Measurements from ENCODE around the gene LSM14B. TPM values are rescaled to one million over a fixed set of nuclear protein-coding genes. Genes with fewer than 3 reads are reported as not detected.

Gene LSM14B
- total RNA-seq, 1 donor from 2014 or later: 27.6 TPM

DNA sequence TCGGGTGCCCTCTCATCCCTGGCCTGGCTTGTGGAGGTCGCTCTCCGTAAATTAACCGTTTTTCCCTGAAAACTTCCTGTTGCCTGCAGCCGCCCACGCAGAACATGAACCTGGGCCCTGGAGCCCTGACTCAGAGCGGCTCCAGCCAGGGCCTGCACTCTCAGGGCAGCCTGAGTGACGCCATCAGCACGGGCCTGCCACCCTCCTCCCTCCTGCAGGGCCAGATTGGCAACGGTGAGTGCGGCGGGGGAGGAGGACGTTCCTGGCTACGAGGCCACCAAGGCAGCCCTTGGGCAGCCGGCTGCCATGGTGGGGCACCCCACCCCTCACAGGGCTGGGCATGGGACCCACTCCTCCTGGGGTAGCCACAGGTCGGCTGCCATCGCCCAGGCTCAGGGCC lies 39.1 kb downstream of the LSM14B start:
- no peaks in the 10 kb centered on the region for H3K27me3 ChIP-seq
- intact Hi-C loops (cut with DNase I): no loop called here
- DNase-seq (ENCODE audit: low spot score in 2 of 2): no peak
- TF ChIP-seq CTCF (IDR thresholded peaks at IDR 0.05): no peak
- H3K4me1 ChIP-seq: peaks cover 0 to 2% of the 10 kb centered on the region in 2 donors
- no peaks in the 10 kb centered on the region for H3K9me3 ChIP-seq
- peaks cover 59 to 76% of the 10 kb centered on the region in 2 donors for H3K36me3 ChIP-seq
- no peak overlapping the region for H3K27ac ChIP-seq
- no peak overlapping the region for H3K4me3 ChIP-seq

DNA sequence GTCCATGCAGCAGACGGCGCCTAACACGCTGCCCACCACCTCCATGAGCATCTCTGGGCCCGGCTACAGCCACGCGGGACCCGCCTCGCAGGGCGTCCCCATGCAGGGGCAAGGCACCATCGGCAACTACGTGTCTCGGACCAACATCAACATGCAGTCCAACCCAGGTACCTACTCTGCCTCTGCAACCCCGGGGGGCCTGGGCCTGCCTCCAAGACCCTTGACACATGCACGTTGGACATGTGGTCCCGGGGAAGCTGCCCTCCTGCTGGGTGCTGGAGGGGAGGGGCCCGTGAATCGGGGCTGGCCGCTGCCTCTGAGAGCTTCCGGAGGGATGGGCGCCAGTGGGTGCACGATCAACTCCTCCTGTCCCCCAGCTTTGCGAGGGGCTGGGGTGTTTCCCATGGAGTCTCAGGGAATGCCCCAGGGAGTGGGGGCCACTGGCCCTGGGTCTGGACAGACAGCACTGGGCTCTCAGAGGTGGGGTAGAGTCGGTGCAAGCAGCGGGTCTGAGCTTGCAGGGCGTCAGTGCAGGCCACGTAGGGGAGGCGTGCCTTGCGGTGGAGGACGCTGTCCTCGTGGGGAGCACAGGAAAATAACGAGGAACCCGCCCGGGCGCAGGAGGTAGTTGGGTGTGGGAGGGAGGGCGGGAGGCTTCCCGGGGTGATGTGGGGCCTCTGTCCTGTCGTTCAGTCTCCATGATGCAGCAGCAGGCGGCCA lies 40.6 kb downstream of the LSM14B start:
- H3K27me3 ChIP-seq: no peaks in the 10 kb centered on the region
- DNase-seq (ENCODE audit: low spot score in 2 of 2): no peak

DNA sequence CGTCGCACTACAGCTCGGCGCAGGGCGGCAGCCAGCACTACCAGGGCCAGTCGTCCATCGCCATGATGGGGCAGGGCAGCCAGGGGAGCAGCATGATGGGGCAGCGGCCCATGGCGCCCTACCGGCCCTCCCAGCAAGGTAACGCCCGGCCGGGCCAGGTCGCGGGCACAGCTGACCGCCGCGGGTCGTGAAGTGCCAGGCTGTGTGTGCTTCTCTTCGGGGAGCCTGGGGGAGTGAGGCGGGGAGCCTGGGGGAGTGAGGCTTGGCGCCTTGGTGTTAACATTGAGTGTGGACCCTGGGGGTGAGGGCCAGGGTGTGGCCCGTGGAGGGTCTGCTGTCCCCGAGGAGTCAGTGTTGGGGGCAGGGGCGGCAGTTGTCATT lies 41.2 kb downstream of the LSM14B start:
- DNase-seq (ENCODE audit: low spot score in 2 of 2): no peak
- Histone ChIP-seq H3K9me3 (no peaks in the 10 kb centered on the region), H3K4me3 (no peak overlapping the region), H3K27me3 (no peaks in the 10 kb centered on the region), H3K36me3 (peaks cover 59 to 89% of the 10 kb centered on the region in 2 donors), H3K4me1 (no peaks in the 10 kb centered on the region), H3K27ac (no peak overlapping the region)
- intact Hi-C loops (cut with DNase I): no loop called here
- no peak for TF ChIP-seq CTCF (IDR thresholded peaks at IDR 0.05)

More for the DNA sequence above, 40.6 kb downstream of the LSM14B start:
- intact Hi-C loops (cut with DNase I): no loop called here
- Histone ChIP-seq H3K4me1 (no peaks in the 10 kb centered on the region), H3K4me3 (no peak overlapping the region), H3K36me3 (peaks cover 59 to 84% of the 10 kb centered on the region in 2 donors), H3K9me3 (no peaks in the 10 kb centered on the region), H3K27ac (no peak overlapping the region)
- TF ChIP-seq CTCF (IDR thresholded peaks at IDR 0.05): no peak

- H3K27ac ChIP-seq: no peak overlapping the region
- H3K4me1 ChIP-seq: no peaks in the 10 kb centered on the region
- DNase-seq (ENCODE audit: low spot score in 2 of 2): no peak
- H3K4me3 ChIP-seq: no peak overlapping the region
- intact Hi-C loops (cut with DNase I): no loop called here
- peaks cover 59 to 85% of the 10 kb centered on the region in 2 donors for H3K36me3 ChIP-seq
- no peaks in the 10 kb centered on the region for H3K27me3 ChIP-seq
- TF ChIP-seq CTCF (IDR thresholded peaks at IDR 0.05): no peak
- H3K9me3 ChIP-seq: no peaks in the 10 kb centered on the region
These were observed 41.9 kb downstream of the LSM14B start for GRCh38 chr20:62163986-62164762.

- intact Hi-C loops (cut with DNase I): no loop called here
- DNase-seq (ENCODE audit: low spot score in 2 of 2): no peak
- H3K4me1 ChIP-seq: no peaks in the 10 kb centered on the region
- no peak for TF ChIP-seq CTCF (IDR thresholded peaks at IDR 0.05)
- H3K9me3 ChIP-seq: no peaks in the 10 kb centered on the region
- H3K27ac ChIP-seq: no peak overlapping the region
- no peaks in the 10 kb centered on the region for H3K27me3 ChIP-seq
- H3K36me3 ChIP-seq: peaks cover 55 to 87% of the 10 kb centered on the region in 2 donors
- H3K4me3 ChIP-seq: no peak overlapping the region
These were observed 42.8 kb downstream of the LSM14B start for GRCh38 chr20:62164879-62165761.
